SK-N-SH (cell line): ENCODE data around the gene SZRD1. TPM values are rescaled to one million over a fixed set of nuclear protein-coding genes. Genes with fewer than 3 reads are reported as not detected.

Experiments used
- CTCF ChIA-PET: fragments of 300-600, 350-600 bp; formaldehyde crosslinking; extraction: SDS; loops from one replicate; lab custom pipeline; 2021; lab: Yijun Ruan, JAX
- POLR2A ChIA-PET: fragments of 350-600 bp; sonication (Branson Sonifier 250); formaldehyde crosslinking; extraction: SDS; loops from one replicate; lab custom pipeline; 2020; ENCODE audit warnings: antibody characterized with exemption, inconsistent platforms; lab: Yijun Ruan, JAX
- DNase-seq: peaks from one replicate; pipeline ENCODE4 v3.0.0; 2012
- H2AFZ ChIP-seq: fragments of 200-600 bp; sonication (generic); 2 replicates; pipeline ENCODE4 v1.8.1; 2016; ENCODE audit warnings: antibody characterized with exemption, mild to moderate bottlenecking, low read depth
- H3F3A ChIP-seq: fragments of 200-600 bp; sonication (generic); replicated peaks from 2 replicates; pipeline ENCODE3; 2016; ENCODE audit warnings: antibody characterized with exemption, mild to moderate bottlenecking; ENCODE audit not compliant: insufficient read depth
- H3K27ac ChIP-seq, 2 experiments: fragments of 200-500 bp in 1 of 2; fragments of 200-600 bp in 1 of 2; sonication (Bioruptor generic) in 1 of 2; sonication (generic), shearing (Covaris generic) in 1 of 2; 2 replicates each; pipeline versions ENCODE4 v1.5.1 to v1.6.1; 2014 to 2016; ENCODE audit warnings: low read depth in 2 of 2, inconsistent platforms in 1 of 2, low read length in 1 of 2, mild to moderate bottlenecking in 1 of 2, mixed read lengths in 1 of 2
- H3K27me3 ChIP-seq: fragments of 200-600 bp; sonication (generic), shearing (Covaris generic); 2 replicates; pipeline ENCODE4 v1.6.1; 2016; ENCODE audit warnings: mixed run types; ENCODE audit not compliant: insufficient read depth
- H3K36me3 ChIP-seq, 2 experiments: fragments of 200-500 bp in 1 of 2; fragments of 200-600 bp in 1 of 2; sonication (Bioruptor generic) in 1 of 2; sonication (generic) in 1 of 2; replicated peaks in 1 of 2; 2 replicates each; pipeline versions ENCODE3 to v1.5.1; 2014 to 2016; ENCODE audit warnings: low read length in 1 of 2, mild to moderate bottlenecking in 1 of 2; ENCODE audit not compliant: insufficient read depth in 2 of 2, control insufficient read depth in 1 of 2
- H3K4me1 ChIP-seq, 2 experiments: fragments of 200-500 bp in 1 of 2; fragments of 200-600 bp in 1 of 2; sonication (Bioruptor generic) in 1 of 2; sonication (generic), shearing (Covaris generic) in 1 of 2; 2 replicates each; pipeline versions ENCODE4 v1.5.1 to v1.6.1; 2014 to 2016; ENCODE audit warnings: low read depth in 1 of 2, low read length in 1 of 2, mixed run types in 1 of 2; ENCODE audit not compliant: insufficient read depth in 2 of 2, control insufficient read depth in 1 of 2
- H3K4me2 ChIP-seq: fragments of 200-600 bp; sonication (generic), shearing (Covaris generic); 2 replicates; pipeline ENCODE4 v1.6.1; 2017; ENCODE audit warnings: mixed run types
- H3K4me3 ChIP-seq, 2 experiments: fragments of 200-500 bp in 1 of 2; fragments of 200-600 bp in 1 of 2; sonication (Bioruptor generic) in 1 of 2; sonication (generic), shearing (Covaris generic) in 1 of 2; 2 replicates each; pipeline versions ENCODE4 v1.5.1 to v1.8.1; 2014 to 2016; ENCODE audit warnings: low read depth in 2 of 2, inconsistent platforms in 1 of 2, low read length in 1 of 2, mild to moderate bottlenecking in 1 of 2, mixed read lengths in 1 of 2, moderate library complexity in 1 of 2
- H3K79me2 ChIP-seq: fragments of 200-600 bp; sonication (generic); 2 replicates; pipeline ENCODE4 v1.8.1; 2017; ENCODE audit warnings: mild to moderate bottlenecking; ENCODE audit not compliant: insufficient read depth
- H3K9ac ChIP-seq: fragments of 200-600 bp; sonication (generic); 2 replicates; pipeline ENCODE4 v1.6.1; 2017; ENCODE audit warnings: mixed run types
- H3K9me2 ChIP-seq: fragments of 200-600 bp; sonication (generic); 2 replicates; pipeline ENCODE4 v1.6.1; 2017; ENCODE audit warnings: mixed run types
- H3K9me3 ChIP-seq: fragments of 200-600 bp; sonication (generic); 2 replicates; pipeline ENCODE4 v1.6.1; 2017; ENCODE audit warnings: mixed run types, mild to moderate bottlenecking, moderate library complexity
- H4K20me1 ChIP-seq: fragments of 200-600 bp; sonication (generic); 2 replicates; pipeline ENCODE4 v1.6.1; 2017; ENCODE audit warnings: mild to moderate bottlenecking, mixed run types; ENCODE audit not compliant: insufficient read depth
- EP300 ChIP-seq, 2 experiments: IDR thresholded peaks; 2 replicates each; pipeline versions ENCODE4 v1.4.0 to v1.6.1; 2012; ENCODE audit warnings: borderline replicate concordance in 1 of 2, low read depth in 1 of 2, low read length in 1 of 2
- EZH2phosphoT487 ChIP-seq: fragments of 200-600 bp; sonication (generic); IDR thresholded peaks from 2 replicates; pipeline ENCODE4 v1.6.1; 2017; ENCODE audit warnings: low read depth, mixed run types, mild to moderate bottlenecking, antibody characterized with exemption, moderate library complexity, borderline replicate concordance
- MEF2A ChIP-seq: IDR thresholded peaks from 2 replicates; pipeline ENCODE4 v1.4.0; 2012; ENCODE audit warnings: low read depth, borderline replicate concordance
- MXI1 ChIP-seq: IDR thresholded peaks from 2 replicates; pipeline ENCODE4 v1.6.1; 2012; ENCODE audit warnings: mild to moderate bottlenecking, low read depth, low read length, improper control_type of control experiment
- NFIC ChIP-seq: IDR thresholded peaks from 2 replicates; pipeline ENCODE4 v1.4.0; 2012; ENCODE audit warnings: borderline replicate concordance
- POLR2AphosphoS5 ChIP-seq: IDR thresholded peaks from 2 replicates; pipeline ENCODE4 v1.6.1; 2012; ENCODE audit warnings: low read depth, low read length
- RAD21 ChIP-seq: IDR thresholded peaks from 2 replicates; pipeline ENCODE4 v1.6.1; 2012; ENCODE audit warnings: mild to moderate bottlenecking, low read length
- REST ChIP-seq: IDR thresholded peaks from 2 replicates; pipeline ENCODE4 v1.6.1; 2012; ENCODE audit warnings: mild to moderate bottlenecking, low read depth, low read length, moderate library complexity
- RFX5 ChIP-seq: IDR thresholded peaks from 2 replicates; pipeline ENCODE4 v1.6.1; 2012; ENCODE audit warnings: mild to moderate bottlenecking, improper control_type of control experiment, low read length
- SMC3 ChIP-seq: IDR thresholded peaks from 2 replicates; pipeline ENCODE4 v1.6.1; 2012; ENCODE audit warnings: low read depth, low read length, improper control_type of control experiment
- TAF1 ChIP-seq: IDR thresholded peaks from 2 replicates; pipeline ENCODE4 v1.6.1; 2012; ENCODE audit warnings: low read depth, mild to moderate bottlenecking, low read length, moderate library complexity, borderline replicate concordance
- TCF12 ChIP-seq: IDR thresholded peaks from 2 replicates; pipeline ENCODE4 v1.4.0; 2012
- USF1 ChIP-seq: IDR thresholded peaks from 2 replicates; pipeline ENCODE4 v1.4.0; 2012; ENCODE audit warnings: low read depth, borderline replicate concordance
- USF2 ChIP-seq: fragments of 150-350 bp; IDR thresholded peaks from 2 replicates; pipeline ENCODE4 v1.6.1; 2017; ENCODE audit warnings: antibody characterized with exemption, low read length, low read depth, borderline replicate concordance
- WGBS: methylation state at CpG from one replicate; pipeline ENCODE4 v1.1.6; 2017; ENCODE audit warnings: low lambda C conversion rate; 5-methylcytosine and 5-hydroxymethylcytosine counted together
- polyA plus RNA-seq, 3 experiments: library from polyadenylated mRNA; depleted of rRNA; stranded (reverse); fragments of >200 nt; gene quantifications; 2 replicates each; pipeline ENCODE4 v1.2.3, GENCODE V29; 2012
- TF ChIP-seq, protein P1 (sequence below): IDR thresholded peaks from 2 replicates; pipeline ENCODE4 v1.4.0; 2012; ENCODE audit warnings: low read depth

The SZRD1 gene
- polyA plus RNA-seq, 1 of the 3 experiments (the other 2 are of a cell fraction): 119 TPM

DNA sequence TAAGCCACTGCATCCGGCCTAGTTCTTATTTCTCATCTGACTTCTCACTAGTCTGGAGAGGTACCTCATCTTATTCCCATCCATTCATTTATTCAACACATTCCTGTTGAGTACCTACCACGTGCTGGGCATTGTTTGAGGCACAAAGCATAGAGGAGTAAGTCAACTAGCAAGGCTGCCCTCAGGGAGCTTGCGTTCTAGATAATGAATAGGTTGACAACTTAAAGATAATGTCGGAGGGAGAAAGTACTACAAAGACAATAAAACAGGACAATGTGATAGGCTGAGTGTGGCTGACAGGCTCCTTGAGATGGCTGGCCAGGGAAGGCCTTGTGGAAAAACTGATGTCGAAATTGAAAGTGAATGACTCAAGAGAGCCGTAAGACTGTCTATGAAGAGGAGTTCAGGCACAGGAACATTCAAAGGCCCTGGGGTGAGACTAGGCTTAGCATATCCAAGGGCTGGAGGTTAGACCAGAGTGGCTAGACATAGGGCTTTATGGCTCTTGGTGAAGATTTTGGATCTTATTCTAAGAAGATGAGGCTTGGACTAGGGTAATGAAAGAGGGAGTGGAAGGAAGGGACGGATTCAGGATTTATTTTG lies 51.9 kb downstream of the SZRD1 start:
- Histone ChIP-seq H3K4me3 (no peak overlapping the region), H3K27me3 (no peaks in the 10 kb centered on the region), H2AFZ (no peak overlapping the region), H3K4me1 (no peaks in the 10 kb centered on the region), H3K9me2 (no peaks in the 10 kb centered on the region), H3K9ac (no peak overlapping the region), H3K27ac (no peak overlapping the region), H3K36me3 (no peaks in the 10 kb centered on the region), H3K9me3 (no peaks in the 10 kb centered on the region), H3K79me2 (no peaks in the 10 kb centered on the region), H3F3A (no peaks in the 10 kb centered on the region), H3K4me2 (no peak overlapping the region), H4K20me1 (no peaks in the 10 kb centered on the region)
- DNase-seq: no peak
- ChIA-PET CTCF (no interaction called here), POLR2A (no interaction called here)
- WGBS: 77% methylated on average over 7 of the region's 7 CpGs
- TF ChIP-seq POLR2AphosphoS5: no peak
- TF ChIP-seq, protein P1, sequence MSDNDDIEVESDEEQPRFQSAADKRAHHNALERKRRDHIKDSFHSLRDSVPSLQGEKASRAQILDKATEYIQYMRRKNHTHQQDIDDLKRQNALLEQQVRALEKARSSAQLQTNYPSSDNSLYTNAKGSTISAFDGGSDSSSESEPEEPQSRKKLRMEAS: no peak
- TF ChIP-seq EP300 (IDR thresholded peaks at IDR 0.05; ENCODE audit: borderline replicate concordance in 1 of 2, low read depth in 1 of 2, low read length in 1 of 2): no peak
- TF ChIP-seq MEF2A: no peak
- TF ChIP-seq USF2: no peak
- no peak for TF ChIP-seq RAD21
- no peak for TF ChIP-seq TAF1
- TF ChIP-seq TCF12: no peak
- no peak for TF ChIP-seq USF1
- no peak for TF ChIP-seq RFX5
- no peak for TF ChIP-seq EZH2phosphoT487
- TF ChIP-seq SMC3: no peak
- TF ChIP-seq REST: no peak
- no peak for TF ChIP-seq NFIC
- TF ChIP-seq MXI1: no peak
